ENCODE measurements around the gene PI16. TPM values are rescaled to one million over a fixed set of nuclear protein-coding genes. Genes with fewer than 3 reads are reported as not detected.

The PI16 gene
- total and polyA plus RNA-seq, 12 donors, result 4.4 to 38.9 (median 18.7) TPM

GRCh38 chr6:36917541-36918193 is 36.9 kb upstream of the PI16 start:
- peaks cover 0 to 100% (median 35%) of the 10 kb centered on the region in 9 donors for H3K36me3 ChIP-seq
- no peaks in the 10 kb centered on the region for H3K9me3 ChIP-seq
- no peak for DNase-seq
- H3K27ac ChIP-seq, result peak overlapping the region; percentile 54 to 91 (median 75)
- H3K27me3 ChIP-seq, result no peaks in the 10 kb centered on the region
- 61 to 65% methylated on average over 10 of the region's 10 CpGs for WGBS, 2 donors
- H3K4me3 ChIP-seq, result no peak overlapping the region
- intact Hi-C loops (cut with DNase I), result loop anchor here in 1 of 10 donors (5.0 kb wide), 1 partner anchor 60 kb away; no protein-coding TSS in a partner anchor
- ATAC-seq, result peak in 7 of 8 donors; percentile 27 to 63 (median 49)
- TF ChIP-seq, protein P1, sequence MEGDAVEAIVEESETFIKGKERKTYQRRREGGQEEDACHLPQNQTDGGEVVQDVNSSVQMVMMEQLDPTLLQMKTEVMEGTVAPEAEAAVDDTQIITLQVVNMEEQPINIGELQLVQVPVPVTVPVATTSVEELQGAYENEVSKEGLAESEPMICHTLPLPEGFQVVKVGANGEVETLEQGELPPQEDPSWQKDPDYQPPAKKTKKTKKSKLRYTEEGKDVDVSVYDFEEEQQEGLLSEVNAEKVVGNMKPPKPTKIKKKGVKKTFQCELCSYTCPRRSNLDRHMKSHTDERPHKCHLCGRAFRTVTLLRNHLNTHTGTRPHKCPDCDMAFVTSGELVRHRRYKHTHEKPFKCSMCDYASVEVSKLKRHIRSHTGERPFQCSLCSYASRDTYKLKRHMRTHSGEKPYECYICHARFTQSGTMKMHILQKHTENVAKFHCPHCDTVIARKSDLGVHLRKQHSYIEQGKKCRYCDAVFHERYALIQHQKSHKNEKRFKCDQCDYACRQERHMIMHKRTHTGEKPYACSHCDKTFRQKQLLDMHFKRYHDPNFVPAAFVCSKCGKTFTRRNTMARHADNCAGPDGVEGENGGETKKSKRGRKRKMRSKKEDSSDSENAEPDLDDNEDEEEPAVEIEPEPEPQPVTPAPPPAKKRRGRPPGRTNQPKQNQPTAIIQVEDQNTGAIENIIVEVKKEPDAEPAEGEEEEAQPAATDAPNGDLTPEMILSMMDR (IDR thresholded peaks at IDR 0.05), result no peak
- H3K4me1 ChIP-seq, result peaks cover 8 to 45% (median 29%) of the 10 kb centered on the region in 9 donors

DNA sequence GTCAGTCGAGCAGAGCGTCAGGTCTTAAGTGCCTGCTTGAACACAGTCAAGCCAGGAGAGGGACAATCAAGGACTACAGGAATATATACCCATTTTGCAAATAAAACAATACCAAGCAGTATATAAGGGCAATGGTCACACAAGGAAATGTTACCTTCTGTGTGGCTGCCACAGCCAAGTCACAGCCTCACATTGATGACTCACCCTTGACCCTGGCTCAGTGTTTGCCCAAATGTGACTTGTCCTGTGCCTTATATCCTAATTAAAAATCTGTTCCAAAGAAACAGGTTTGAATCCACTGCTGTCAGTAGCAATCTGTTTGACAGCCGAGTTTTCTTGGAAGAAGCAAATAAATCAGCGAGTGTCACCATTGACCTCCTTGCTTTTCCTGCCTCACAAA is 34.5 kb upstream of the PI16 start:
- Histone ChIP-seq H3K27ac (peak overlapping the region in 9 of 10 donors; percentile 7 to 91 (median 35)), H3K4me3 (no peak overlapping the region), H3K9me3 (no peaks in the 10 kb centered on the region), H3K27me3 (no peaks in the 10 kb centered on the region), H3K4me1 (peaks cover 8 to 42% (median 26%) of the 10 kb centered on the region in 9 donors), H3K36me3 (peaks cover 0 to 100% (median 41%) of the 10 kb centered on the region in 9 donors)
- 90 to 93% methylated on average over 4 of the region's 4 CpGs for WGBS, 2 donors
- DNase-seq, result no peak
- TF ChIP-seq, protein P1 (IDR thresholded peaks at IDR 0.05), result no peak
- peak in 1 of 8 donors; percentile 48 for ATAC-seq
- intact Hi-C loops (cut with DNase I), result no loop called here

GRCh38 chr6:36920546-36920945 is 34.0 kb upstream of the PI16 start:
- 76 to 84% methylated on average over 5 of the region's 5 CpGs for WGBS, 2 donors
- H3K4me3 ChIP-seq, result no peak overlapping the region
- TF ChIP-seq, protein P1 (IDR thresholded peaks at IDR 0.05), result no peak
- H3K9me3 ChIP-seq, result no peaks in the 10 kb centered on the region
- H3K27me3 ChIP-seq, result no peaks in the 10 kb centered on the region
- H3K4me1 ChIP-seq, result peaks cover 8 to 42% (median 25%) of the 10 kb centered on the region in 9 donors
- H3K27ac ChIP-seq, result peak overlapping the region in 7 of 10 donors; percentile 7 to 91 (median 57)
- ATAC-seq, result peak in 1 of 8 donors; percentile 13
- peaks cover 0 to 100% (median 39%) of the 10 kb centered on the region in 9 donors for H3K36me3 ChIP-seq
- no peak for DNase-seq
- intact Hi-C loops (cut with DNase I), result no loop called here

DNA sequence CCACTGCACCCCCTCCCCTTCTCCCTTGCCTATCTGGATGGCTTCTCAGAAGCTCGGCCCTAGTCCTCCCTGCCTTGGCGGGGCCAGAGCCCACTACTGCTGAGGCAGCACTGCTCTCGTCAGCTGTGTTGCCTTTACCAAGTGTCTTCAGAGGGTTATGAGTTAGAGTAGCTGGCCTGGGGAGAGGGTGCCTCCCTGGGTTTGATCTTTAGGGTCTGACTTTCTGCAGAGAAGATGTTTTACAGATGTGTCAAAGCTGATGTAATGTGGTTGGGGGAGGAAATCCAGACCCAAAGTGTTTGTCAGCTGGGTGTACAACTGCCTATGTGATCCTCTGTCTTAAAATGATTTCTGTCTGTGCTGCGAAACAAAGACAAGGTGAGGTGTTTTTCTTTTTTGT is 30.4 kb upstream of the PI16 start:
- no peak for ATAC-seq
- Histone ChIP-seq H3K4me1 (peaks cover 0 to 37% (median 23%) of the 10 kb centered on the region in 9 donors), H3K36me3 (peaks cover 0 to 71% (median 26%) of the 10 kb centered on the region in 9 donors), H3K4me3 (no peak overlapping the region), H3K27ac (peak overlapping the region in 1 of 10 donors; percentile 54), H3K9me3 (no peaks in the 10 kb centered on the region), H3K27me3 (no peaks in the 10 kb centered on the region)
- intact Hi-C loops (cut with DNase I), result no loop called here
- no peak for DNase-seq
- TF ChIP-seq, protein P1 (IDR thresholded peaks at IDR 0.05), result no peak
- WGBS, 2 donors, result 88 to 91% methylated on average over 4 of the region's 4 CpGs
